Activated CD8-positive, alpha-beta memory T cell treated with anti-CD3 and anti-CD28 coated beads for 1 hour (primary cell): Measurements from ENCODE around the gene NPY4R.
"Not testable (repeated sequence)": the region's sequence is repeated elsewhere in the genome, so short reads cannot be mapped to it uniquely, and the experiment has no call there.

Experiments
- DNase-seq, 2 donors: peaks; one replicate each; pipeline ENCODE4 v3.0.0-alpha.2; 2020; ENCODE audit warnings: low read depth in 1 of 2; ENCODE audit errors: extremely low read depth in 1 of 2

The NPY4R gene, protein sequence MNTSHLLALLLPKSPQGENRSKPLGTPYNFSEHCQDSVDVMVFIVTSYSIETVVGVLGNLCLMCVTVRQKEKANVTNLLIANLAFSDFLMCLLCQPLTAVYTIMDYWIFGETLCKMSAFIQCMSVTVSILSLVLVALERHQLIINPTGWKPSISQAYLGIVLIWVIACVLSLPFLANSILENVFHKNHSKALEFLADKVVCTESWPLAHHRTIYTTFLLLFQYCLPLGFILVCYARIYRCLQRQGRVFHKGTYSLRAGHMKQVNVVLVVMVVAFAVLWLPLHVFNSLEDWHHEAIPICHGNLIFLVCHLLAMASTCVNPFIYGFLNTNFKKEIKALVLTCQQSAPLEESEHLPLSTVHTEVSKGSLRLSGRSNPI

DNA sequence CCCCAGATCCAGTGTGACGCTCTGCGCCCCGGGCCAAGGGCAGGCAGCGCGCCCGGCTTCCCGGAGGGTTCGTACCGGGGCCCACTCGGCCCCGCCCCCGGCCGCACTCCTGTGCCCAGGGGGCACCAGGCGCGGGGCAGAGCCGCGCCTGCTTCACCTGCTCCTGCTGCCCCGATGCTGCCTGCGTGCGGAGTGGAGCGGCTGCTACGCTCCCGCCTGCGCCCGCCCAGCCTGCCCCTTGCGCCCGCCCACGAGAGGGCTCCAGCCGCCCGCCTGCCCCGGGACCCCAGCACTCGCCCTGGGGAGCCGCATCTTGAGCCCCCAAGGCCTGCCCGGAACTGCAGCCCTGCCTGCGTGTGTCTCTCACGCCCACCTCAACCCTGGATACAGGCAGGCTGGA lies at the start of gene NPY4R:
NPY4R (minus strand) TSS at position 194 of the 400 bp plus-strand sequence. CDS start 3,323 bp downstream, outside the sequence.
- not testable (repeated sequence) for DNase-seq

DNA sequence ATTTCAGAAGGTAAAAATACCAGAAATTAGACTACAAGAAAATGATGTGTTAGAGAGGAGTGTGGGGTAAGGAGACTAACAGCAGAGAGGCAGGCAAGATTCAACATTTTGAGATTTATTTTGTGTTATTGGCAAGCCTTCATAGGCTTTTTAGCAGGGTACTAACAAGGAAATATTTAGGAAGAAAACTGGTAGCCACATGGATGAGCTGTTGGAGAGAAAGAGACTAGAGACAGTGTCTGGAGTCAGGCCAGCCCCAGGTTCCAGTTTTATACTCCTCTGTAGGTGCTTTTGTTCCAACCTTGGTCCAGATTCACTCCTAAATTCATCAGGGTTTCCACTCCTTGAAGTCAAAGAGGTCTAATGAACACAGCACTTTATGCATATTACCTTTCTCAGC lies 49.6 kb upstream of the NPY4R start:
- no peak for DNase-seq

DNA sequence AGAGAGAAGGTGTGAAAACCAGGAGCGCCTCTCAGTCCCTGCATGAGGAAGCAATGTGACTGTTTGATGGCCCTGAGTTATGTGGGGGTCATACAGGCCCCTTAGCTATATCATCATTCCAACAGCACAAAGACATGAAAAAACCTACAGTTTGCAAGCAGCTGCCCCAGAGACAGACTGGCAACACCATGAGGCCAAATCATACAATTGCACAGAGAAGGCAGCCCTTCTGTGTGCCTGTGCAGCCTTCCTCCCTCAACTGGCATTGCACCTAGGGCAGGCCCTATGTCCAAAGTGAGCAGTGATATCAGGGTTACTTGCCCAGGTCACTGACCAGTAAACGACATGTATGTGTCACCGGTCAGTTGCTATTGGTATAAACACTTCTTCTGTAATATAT lies 49.1 kb upstream of the NPY4R start:
- DNase-seq, result no peak

DNA sequence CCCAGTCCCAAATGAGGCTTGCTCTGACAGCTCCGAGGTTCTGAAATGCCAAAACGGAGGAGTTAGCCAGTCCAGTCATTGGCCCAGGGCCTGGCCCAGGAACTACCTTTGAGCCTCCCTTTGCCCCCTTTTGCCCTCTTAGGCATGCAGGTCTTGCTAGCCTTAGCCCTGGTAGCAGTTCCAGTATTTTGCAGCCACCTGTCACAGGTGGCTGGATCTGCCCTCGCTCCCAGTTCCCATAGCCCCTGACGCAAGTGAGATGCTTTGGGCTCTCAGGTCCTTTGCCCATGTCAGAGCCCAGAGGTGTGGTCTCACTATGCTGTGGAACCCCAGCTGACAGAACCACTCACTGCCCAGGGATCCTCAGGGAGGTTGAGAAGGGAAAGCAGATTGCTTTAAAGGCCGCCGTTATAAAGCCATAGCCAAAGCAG lies 48.7 kb upstream of the NPY4R start:
- no peak for DNase-seq

DNA sequence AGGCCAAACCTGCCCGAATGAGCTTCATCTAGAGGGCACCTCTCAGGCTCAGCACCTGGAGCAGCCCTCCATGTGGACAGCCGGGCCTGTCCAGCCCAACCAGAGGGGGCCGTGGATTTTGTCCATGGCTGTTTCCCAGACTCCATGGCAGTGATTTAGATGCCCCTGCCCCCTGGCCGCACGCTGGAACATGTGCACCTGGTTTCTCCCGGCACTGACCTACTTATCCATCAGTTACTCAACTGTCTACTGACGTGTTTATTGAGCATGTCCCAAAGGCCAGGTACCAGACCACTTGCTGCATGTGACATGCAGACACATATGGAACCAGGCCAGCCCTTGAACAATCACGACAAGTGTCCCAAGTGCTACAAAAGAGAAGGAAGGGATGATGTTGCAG lies 47.6 kb upstream of the NPY4R start:
- not testable (repeated sequence) for DNase-seq

DNA sequence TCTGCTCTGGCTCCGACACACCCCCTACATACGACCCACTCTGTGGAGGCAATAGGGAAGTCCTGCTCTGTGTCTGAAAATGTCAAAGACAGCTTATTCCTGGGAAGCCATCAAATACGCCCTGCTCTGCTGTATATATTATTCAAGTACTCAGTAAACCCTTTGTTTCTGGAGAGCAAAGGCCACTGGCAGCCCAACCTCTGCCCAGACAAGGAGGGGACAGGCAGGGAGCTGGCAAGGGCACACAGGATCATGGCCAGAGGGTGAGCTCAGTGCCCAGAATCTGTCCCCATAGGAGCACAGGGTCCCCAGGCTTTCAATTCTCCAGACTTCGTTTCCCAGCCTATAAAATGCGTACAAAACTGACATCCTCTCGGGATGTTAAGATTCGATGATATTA lies 47.0 kb upstream of the NPY4R start:
- DNase-seq, result not testable (repeated sequence)

DNA sequence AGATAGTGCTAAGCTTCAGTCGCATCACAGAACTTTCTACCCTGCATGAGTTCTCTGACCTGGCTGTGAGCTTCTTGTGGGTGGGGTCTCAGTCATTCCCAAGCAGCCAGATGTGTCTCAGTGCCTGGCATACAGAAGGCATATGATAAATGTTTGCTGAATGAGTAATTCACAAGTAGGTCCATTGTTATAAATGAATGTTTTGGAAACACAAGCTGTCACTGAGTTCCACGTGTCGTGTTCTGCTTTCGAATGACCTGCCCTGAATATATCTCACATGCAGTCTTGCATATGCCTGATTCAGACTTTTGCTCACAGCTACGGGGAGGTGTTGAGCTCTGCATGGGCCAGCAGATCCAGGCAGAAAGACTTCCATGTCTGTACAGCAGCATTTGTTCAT lies 46.2 kb upstream of the NPY4R start:
- DNase-seq, result not testable (repeated sequence)

DNA sequence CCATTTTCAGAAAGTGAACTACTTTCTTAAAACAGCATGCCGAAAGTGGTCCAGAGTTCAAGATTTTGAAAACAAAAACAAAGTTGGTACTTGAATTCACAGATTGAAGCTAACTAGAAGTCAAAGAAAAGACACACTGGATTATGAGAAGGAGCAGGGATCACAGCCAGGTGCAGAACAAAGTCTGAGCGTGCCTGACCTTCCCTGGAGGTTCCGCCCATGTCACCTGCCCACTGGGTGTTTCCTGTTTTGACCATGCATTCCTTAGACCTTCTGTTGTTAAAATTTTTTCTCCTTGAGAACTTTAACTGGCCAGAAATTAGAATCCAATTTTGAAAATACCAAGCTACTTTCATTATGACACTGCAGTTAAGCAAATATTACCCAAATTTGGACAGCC lies 34.2 kb upstream of the NPY4R start:
- DNase-seq, result not testable (repeated sequence)

DNA sequence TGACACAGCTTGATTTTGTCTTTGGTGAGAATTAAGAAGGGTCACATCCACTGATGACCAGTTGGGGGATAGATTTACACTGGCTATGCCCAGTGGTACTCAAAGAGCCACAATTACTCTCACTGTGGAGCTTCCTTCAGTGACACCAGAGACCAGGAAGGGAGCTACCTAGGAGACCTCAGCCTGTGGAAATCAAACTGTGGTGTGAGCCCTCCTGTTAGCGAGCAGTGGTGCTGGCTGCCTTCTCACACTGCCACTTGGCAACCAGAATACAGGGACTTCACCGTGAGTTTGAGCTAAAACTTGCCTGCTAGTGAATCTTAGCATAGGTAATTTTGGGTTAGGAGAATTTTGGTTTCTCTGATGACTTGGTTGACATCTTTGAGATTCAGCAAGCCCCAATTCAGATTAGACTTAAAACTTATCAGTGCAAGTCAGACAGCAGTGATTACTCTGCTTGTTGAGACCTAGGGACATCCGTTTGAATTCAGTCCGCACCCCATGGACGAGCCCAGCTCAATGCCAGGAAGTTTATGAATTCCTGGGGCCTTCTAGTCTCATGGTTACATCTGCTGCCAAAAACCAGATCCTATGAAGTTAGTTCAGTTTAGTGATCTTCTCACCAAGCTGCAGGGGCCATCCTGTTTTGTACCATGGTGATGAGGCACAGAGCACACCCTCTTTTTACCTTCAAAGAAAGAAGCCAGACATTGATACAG lies 33.4 kb upstream of the NPY4R start:
- DNase-seq, result not testable (repeated sequence)

DNA sequence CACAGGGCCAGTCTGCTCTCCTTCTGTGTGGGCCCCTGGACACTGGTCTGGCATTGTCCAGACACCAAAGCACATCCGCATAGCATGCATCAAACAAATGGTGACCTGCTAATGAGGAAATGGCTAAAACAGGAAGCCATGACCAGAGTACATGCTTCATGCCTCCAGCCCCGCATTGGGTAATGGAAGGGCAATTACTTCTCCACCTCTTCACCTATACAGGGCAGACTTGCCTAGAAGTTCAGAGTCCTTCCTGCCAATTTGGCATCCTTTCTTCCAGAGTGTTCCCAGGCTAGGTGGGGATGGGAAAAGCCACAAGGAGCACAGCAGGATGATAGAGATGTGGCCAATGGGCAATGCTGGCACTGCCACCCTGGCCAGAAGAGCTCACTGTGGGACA lies 32.1 kb upstream of the NPY4R start:
- not testable (repeated sequence) for DNase-seq

DNA sequence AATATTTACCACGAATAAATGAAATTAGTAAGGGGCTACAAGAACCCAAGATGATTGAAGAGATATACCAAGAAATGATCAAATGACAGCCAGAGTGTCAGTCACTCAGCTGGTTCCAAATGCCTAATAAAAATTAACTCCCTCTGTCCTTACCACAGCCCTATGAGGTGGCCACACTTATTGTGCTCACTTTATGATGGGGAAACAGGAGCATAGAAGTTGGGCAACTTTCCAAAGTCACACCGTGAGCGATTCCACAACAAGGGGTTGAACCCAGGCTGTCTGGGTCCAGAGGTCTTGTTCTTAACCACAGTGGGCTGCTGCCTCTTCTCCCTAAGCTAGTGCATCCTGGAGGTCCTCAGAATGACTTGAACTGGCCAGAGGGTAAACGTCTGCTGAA lies 31.6 kb upstream of the NPY4R start:
- not testable (repeated sequence) for DNase-seq

DNA sequence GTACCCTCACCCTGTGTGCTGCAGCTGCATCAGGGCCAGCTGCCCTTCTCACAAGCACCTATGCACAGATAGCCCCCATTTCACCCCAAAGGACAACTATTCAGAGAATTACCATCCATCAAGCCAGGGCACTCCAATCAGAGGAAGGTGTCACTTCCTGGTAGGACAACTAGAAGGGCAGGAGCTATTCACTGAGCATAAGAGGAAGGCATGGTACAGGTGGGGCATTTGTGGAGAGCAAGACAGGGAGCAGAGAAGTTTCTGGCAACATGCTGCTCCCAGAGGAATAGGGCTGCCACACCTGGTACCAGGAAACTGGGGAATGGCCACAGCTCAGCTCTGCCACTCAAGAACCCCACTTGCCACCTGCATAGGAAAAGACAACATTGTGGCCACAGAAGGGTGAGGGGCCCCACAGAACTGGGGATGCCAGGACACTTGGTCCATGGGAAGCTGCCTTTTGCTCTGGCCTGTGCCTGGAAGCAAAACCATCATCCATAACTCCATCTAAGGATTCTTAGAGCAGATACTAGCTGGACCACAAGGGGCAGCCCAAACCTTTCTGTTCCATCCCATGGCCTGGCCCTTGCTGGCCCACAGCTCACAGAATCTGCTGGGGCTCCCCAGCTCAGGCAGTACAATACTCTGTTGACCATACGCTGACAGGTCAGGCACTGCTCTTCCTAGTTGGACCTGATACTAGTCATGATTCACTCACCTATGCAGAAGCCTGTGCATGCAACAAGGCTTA lies 25.8 kb upstream of the NPY4R start:
- not testable (repeated sequence) for DNase-seq

DNA sequence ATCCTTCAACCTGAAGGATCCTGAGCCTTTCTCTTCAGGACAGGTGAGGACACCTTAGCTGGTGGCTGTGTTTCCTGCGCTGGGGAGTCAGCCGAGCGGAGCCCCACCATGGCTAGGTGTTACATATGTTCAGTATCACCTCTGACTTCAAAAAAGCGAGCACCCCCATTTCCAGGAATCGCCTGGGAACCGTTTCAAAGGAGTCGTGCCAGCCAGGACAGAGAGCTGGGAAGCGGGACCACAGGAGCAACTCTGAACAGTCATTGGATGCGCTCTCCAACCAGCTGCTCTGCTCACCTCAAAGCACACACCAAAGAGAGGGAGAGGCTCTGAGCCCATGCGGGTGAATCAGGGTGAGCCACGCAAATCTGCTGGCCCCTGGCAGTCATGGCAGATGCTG lies 24.5 kb upstream of the NPY4R start:
- not testable (repeated sequence) for DNase-seq

DNA sequence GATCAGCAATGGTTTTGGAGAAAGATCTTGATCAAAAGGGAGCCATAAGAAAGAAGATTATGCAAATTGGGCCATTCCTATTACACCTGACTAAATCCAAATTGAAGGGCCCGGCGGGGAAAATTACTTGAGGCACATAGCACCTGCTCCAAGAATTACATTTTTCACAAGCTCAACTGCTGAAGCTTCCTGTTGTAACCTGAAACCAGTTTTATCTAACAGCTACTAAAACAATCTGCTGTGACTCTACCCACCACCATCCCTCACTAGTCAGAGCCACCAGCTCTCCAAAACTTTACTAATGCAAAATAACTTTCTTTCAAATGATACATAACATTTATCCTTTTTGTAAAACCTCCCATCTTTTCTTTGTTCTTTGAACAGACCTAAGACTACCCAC lies 20.7 kb upstream of the NPY4R start:
- not testable (repeated sequence) for DNase-seq

DNA sequence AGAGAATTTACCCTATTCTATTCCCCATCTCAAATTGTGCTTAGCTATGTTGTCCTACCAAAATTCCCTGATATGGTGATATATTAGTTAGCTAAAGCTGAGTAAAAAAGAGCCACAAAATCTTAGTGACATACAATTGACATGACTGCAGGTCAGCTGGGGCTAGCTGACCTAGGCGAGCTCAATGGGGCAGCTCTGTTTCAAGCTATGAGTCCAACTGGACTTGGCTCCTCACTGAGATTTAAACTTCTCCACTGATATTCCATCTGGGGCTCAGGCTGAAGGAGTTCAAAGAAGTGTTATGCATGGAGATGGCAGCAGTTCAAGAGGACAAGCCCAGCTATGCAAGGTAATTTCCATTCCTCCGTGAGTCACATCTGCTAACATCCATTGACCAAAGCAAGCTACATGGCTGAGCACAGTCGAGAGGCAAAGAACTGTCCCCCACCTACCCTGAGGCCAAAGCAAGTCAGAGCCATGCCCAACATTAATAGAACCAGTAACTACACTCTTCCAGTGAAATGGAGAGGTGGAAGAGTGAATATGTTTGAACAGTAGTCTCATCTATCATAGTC lies 9.1 kb upstream of the NPY4R start:
- not testable (repeated sequence) for DNase-seq

DNA sequence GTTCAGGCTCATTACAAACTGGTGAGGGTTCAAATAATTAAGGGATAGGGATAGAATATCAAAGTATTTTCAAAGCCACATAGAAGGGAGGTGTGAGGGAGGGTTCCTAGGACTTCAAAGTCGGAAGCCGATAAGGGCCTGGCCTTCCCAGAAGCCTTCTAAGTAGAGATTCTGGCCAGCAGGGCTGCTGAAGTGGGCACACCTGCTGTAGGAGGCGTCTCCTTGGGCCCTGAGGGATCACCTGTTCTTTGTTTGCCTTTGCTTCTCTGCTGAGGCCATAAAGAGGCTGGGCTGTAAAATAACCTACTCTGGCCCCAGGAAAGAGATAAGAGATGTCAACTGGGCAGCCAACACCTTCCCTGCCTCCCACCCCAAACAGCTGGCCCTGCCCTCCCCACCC lies 8.0 kb upstream of the NPY4R start:
- not testable (repeated sequence) for DNase-seq

DNA sequence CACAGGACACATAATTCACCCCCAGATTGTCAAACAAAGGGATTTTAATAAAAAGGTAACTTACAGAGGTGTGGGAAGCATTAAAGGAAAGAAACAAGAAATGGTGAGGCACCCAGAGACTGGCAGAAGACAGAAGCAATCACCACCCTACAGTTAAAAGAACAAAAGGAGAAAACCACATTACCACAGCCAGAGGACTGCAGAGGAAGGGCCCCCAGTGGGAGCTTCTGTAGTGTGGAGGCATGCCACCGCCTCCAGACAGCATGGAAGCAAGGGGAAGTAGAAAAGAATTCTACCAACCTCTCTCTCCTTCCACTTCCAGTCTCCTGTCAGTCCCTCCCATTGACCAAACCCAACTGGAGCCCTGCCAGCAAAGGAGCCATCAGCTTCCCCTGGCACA lies 4.4 kb upstream of the NPY4R start:
- not testable (repeated sequence) for DNase-seq

DNA sequence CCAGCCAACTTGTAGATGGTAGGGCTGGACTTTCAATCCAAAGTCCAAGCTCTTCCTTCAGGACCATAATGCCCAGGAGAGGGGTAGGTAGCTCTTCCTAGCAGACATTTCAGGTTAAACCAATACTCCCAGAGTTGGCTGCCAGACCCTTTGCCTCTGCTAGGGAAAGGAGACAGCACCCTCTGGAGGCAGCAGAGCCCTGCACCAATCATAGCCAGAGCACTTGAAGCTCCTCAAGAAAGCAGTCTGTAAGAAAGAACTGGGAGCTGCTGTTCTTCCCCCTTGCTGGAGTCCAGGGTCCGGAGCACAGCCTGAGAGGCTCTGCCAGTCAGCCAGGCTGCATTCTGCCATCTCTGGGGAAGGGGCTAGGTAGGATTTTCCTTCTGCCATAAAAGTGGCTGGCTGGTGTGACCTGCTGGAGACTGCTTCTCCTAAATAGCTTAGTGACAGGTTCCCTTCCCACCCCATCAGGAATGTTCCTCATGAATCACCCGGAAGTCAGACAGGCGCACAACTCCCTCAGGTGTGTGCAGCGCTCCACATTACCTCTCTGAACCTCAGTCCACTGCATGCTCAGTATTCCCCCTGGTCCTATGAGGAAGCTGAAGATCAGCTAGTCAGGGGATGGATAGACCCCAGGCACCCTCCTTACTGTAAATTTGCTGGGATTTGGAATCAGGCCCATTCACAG lies 2.5 kb upstream of the NPY4R start:
- DNase-seq, result not testable (repeated sequence)

DNA sequence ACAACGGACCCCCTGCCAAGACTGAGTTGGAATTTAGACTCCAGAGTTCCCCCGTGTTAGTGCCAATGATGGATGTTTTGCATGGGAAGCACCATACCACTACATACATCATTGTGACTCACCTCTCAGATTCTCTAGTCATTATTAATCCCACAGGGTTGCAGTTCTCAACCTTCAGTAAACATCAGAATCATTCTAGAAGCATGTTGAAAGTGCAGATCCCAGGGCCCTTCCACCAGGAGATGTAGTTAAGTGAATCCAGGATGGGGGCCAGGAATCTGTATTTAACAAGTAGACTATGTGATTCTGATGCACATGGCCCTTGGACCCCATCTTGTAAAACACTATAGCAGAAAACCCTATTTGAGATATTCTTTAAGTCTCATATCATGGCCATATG lies 2.1 kb downstream of the NPY4R start:
- not testable (repeated sequence) for DNase-seq

DNA sequence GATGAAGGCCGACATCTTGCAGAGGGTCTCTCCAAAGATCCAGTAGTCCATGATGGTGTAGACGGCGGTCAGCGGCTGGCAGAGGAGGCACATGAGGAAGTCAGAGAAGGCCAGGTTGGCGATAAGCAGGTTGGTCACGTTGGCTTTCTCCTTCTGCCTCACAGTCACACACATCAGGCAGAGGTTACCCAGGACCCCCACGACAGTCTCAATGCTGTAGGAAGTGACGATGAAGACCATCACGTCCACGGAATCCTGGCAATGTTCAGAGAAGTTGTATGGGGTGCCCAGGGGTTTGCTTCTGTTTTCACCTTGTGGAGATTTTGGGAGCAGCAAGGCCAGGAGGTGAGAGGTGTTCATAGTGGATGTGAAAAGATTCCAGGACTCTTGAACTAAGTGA lies 3.5 kb downstream of the NPY4R start:
- DNase-seq, result not testable (repeated sequence)
